Skin of body (tissue), 2 donors: Measurements from ENCODE around the gene SLC35F1. TPM values are rescaled to one million over a fixed set of nuclear protein-coding genes. Genes with fewer than 3 reads are reported as not detected.
A peak's percentile ranks its signal among the peaks of the same experiment; 100 is the strongest.
"Not testable (repeated sequence)": the region's sequence is repeated elsewhere in the genome, so short reads cannot be mapped to it uniquely, and the experiment has no call there.

Experiments
- DNase-seq: peaks from one replicate; lab custom pipeline; 2025; lab: John Stamatoyannopoulos, UW
- total RNA-seq: library from RNA; depleted of rRNA; stranded (reverse); fragments of >200 nt; gene quantifications from one replicate; pipeline ENCODE4 v1.2.3, GENCODE V29; 2014

SLC35F1 gene
- total RNA-seq, 1 donor from 2014 or later, result 3.1 TPM

- no peak for DNase-seq
Observed at GRCh38 chr6:117924690-117925089, 17.6 kb downstream of the SLC35F1 start.

GRCh38 chr6:117927866-117928265 is 20.8 kb downstream of the SLC35F1 start:
- DNase-seq, result no peak

GRCh38 chr6:117928833-117929232 is 21.8 kb downstream of the SLC35F1 start:
- no peak for DNase-seq

GRCh38 chr6:117929501-117929900 is 22.4 kb downstream of the SLC35F1 start:
- DNase-seq, result no peak

GRCh38 chr6:117930645-117931044 is 23.6 kb downstream of the SLC35F1 start:
- no peak for DNase-seq

GRCh38 chr6:117932001-117932400 is 24.9 kb downstream of the SLC35F1 start:
- no peak for DNase-seq

GRCh38 chr6:117932676-117933075 is 25.6 kb downstream of the SLC35F1 start:
- DNase-seq, result no peak

GRCh38 chr6:117933471-117933870 is 26.4 kb downstream of the SLC35F1 start:
- peak; percentile 6 for DNase-seq

GRCh38 chr6:117938311-117938995 is 31.4 kb downstream of the SLC35F1 start:
- no peak for DNase-seq

GRCh38 chr6:117947234-117947633 is 40.2 kb downstream of the SLC35F1 start:
- no peak for DNase-seq

- no peak for DNase-seq
Observed at GRCh38 chr6:117951783-117952182, 44.7 kb downstream of the SLC35F1 start.

- DNase-seq, result no peak
Observed at GRCh38 chr6:117955684-117956256, 48.7 kb downstream of the SLC35F1 start.

- DNase-seq, result no peak
Observed at GRCh38 chr6:117956386-117956785, 49.3 kb downstream of the SLC35F1 start.

- no peak for DNase-seq
Observed at GRCh38 chr6:117958536-117958935, 51.5 kb downstream of the SLC35F1 start.

GRCh38 chr6:117960877-117961276 is 53.8 kb downstream of the SLC35F1 start:
- no peak for DNase-seq

GRCh38 chr6:117961301-117961700 is 54.2 kb downstream of the SLC35F1 start:
- DNase-seq, result no peak

GRCh38 chr6:117965763-117966162 is 58.7 kb downstream of the SLC35F1 start:
- DNase-seq, result not testable (repeated sequence)

GRCh38 chr6:117971637-117972036 is 64.6 kb downstream of the SLC35F1 start:
- no peak for DNase-seq

- no peak for DNase-seq
Observed at GRCh38 chr6:117974914-117975627, 68.0 kb downstream of the SLC35F1 start.

- no peak for DNase-seq
Observed at GRCh38 chr6:117976030-117976651, 69.1 kb downstream of the SLC35F1 start.

GRCh38 chr6:117985916-117986315 is 78.9 kb downstream of the SLC35F1 start:
- no peak for DNase-seq

GRCh38 chr6:117986396-117986795 is 79.3 kb downstream of the SLC35F1 start:
- DNase-seq, result no peak
